HepG2 (cell line): ENCODE measurements around the gene RREB1. TPM values are rescaled to one million over a fixed set of nuclear protein-coding genes. Genes with fewer than 3 reads are reported as not detected.

ENCODE experiments used
- CENPT ChIP-seq: sonication (generic); formaldehyde crosslinking; IDR thresholded peaks from 2 replicates; pipeline ENCODE4 v1.8.0; 2022; ENCODE audit warnings: low read depth, mild to moderate bottlenecking, moderate library complexity, missing genetic modification reagents
- FOXK2 ChIP-seq: fragments of 450-650 bp; IDR thresholded peaks from 2 replicates; pipeline ENCODE4 v1.6.1; 2016
- HIVEP1 ChIP-seq: sonication (generic); formaldehyde crosslinking; IDR thresholded peaks from 2 replicates; pipeline ENCODE4 v1.4.0; 2020; ENCODE audit warnings: mild to moderate bottlenecking, missing genetic modification reagents
- HNRNPK ChIP-seq: fragments of 200-400 bp; formaldehyde crosslinking; IDR thresholded peaks from 2 replicates; pipeline ENCODE4 v1.6.1; 2018; ENCODE audit warnings: low read length, low read depth, moderate library complexity, mild to moderate bottlenecking; ENCODE audit not compliant: poor library complexity, severe bottlenecking
- IKZF4 ChIP-seq: sonication (generic); formaldehyde crosslinking; IDR thresholded peaks from 2 replicates; pipeline ENCODE4 v1.5.1; 2020; ENCODE audit warnings: borderline replicate concordance, mild to moderate bottlenecking, low read depth, missing genetic modification reagents; ENCODE audit errors: not compliant biosample characterization
- KDM2A ChIP-seq: sonication (generic); formaldehyde crosslinking; IDR thresholded peaks from 2 replicates; pipeline ENCODE4 v1.4.0; 2020; ENCODE audit warnings: low read depth, missing genetic modification reagents, borderline replicate concordance
- KLF16 ChIP-seq, 2 experiments: sonication (generic) in 1 of 2; formaldehyde crosslinking in 1 of 2; IDR thresholded peaks; 2 replicates each; pipeline versions ENCODE4 v1.6.1 to v1.8.0; 2016 to 2023; ENCODE audit warnings: missing genetic modification reagents in 2 of 2, missing compliant biosample characterization in 1 of 2
- MLX ChIP-seq: IDR thresholded peaks from 2 replicates; pipeline ENCODE4 v1.6.1; 2016
- SOX13 ChIP-seq, 3 experiments: fragments of 450-650 bp in 1 of 3; sonication (generic) in 1 of 3; formaldehyde crosslinking in 1 of 3; IDR thresholded peaks in 2 of 3; conservative IDR thresholded peaks in 1 of 3; 2 replicates each; pipeline versions ENCODE4 v1.5.0 to v1.6.1; 2016 to 2020; ENCODE audit warnings: antibody characterized with exemption in 1 of 3, mild to moderate bottlenecking in 1 of 3, missing compliant biosample characterization in 1 of 3, missing genetic modification reagents in 1 of 3, moderate library complexity in 1 of 3
- TAF1 ChIP-seq: sonication (generic); formaldehyde crosslinking; IDR thresholded peaks from 2 replicates; pipeline ENCODE4 v1.4.0; 2020; ENCODE audit warnings: missing genetic modification reagents
- TAF15 ChIP-seq: fragments of 200-400 bp; formaldehyde crosslinking; IDR thresholded peaks from one replicate; pipeline ENCODE4 v1.6.1; 2018; ENCODE audit warnings: mild to moderate bottlenecking, low read depth, low read length; ENCODE audit not compliant: poor library complexity, severe bottlenecking
- TRIM24 ChIP-seq: sonication (generic); formaldehyde crosslinking; IDR thresholded peaks from 2 replicates; pipeline ENCODE4 v1.8.0; 2022; ENCODE audit warnings: mild to moderate bottlenecking, missing genetic modification reagents
- YEATS4 ChIP-seq: sonication (generic); formaldehyde crosslinking; IDR thresholded peaks from 2 replicates; pipeline ENCODE4 v1.4.0; 2020; ENCODE audit warnings: missing genetic modification reagents, borderline replicate concordance
- ZNF180 ChIP-seq: sonication (generic); formaldehyde crosslinking; IDR thresholded peaks from 2 replicates; pipeline ENCODE4 v1.4.0; 2020; ENCODE audit warnings: low read depth, missing genetic modification reagents, borderline replicate concordance
- ZNF282 ChIP-seq: fragments of 450-650 bp; IDR thresholded peaks from 2 replicates; pipeline ENCODE4 v1.6.1; 2018; ENCODE audit not compliant: partially characterized antibody
- ZNF33B ChIP-seq: sonication (generic); formaldehyde crosslinking; IDR thresholded peaks from 2 replicates; pipeline ENCODE4 v1.5.1; 2020; ENCODE audit warnings: mild to moderate bottlenecking, missing genetic modification reagents
- ZNF432 ChIP-seq: sonication (generic); formaldehyde crosslinking; IDR thresholded peaks from 2 replicates; pipeline ENCODE4 v1.5.0; 2020; ENCODE audit warnings: missing genetic modification reagents, mild to moderate bottlenecking, borderline replicate concordance
- ZNF577 ChIP-seq: sonication (generic); formaldehyde crosslinking; IDR thresholded peaks from 2 replicates; pipeline ENCODE4 v1.4.0; 2020; ENCODE audit warnings: mild to moderate bottlenecking, low read depth, missing genetic modification reagents, borderline replicate concordance
- ZNF607 ChIP-seq: sonication (generic); formaldehyde crosslinking; IDR thresholded peaks from 2 replicates; pipeline ENCODE4 v1.5.1; 2020; ENCODE audit warnings: missing genetic modification reagents, mild to moderate bottlenecking, borderline replicate concordance
- ZNF691 ChIP-seq: sonication (generic); formaldehyde crosslinking; IDR thresholded peaks from 2 replicates; pipeline ENCODE4 v1.4.0; 2020; ENCODE audit warnings: missing genetic modification reagents, low read depth, mild to moderate bottlenecking, borderline replicate concordance
- ZNF740 ChIP-seq: sonication (generic); formaldehyde crosslinking; IDR thresholded peaks from 2 replicates; pipeline ENCODE4 v1.4.0; 2020; ENCODE audit warnings: missing genetic modification reagents
- polyA plus RNA-seq, 8 experiments: library from polyadenylated mRNA; depleted of rRNA in 3 of 8; stranded (reverse) in 7 of 8; unstranded in 1 of 8; fragments of >200 nt; fragmentation: Illumina TruSeq in 4 of 8; extraction: Trizol in 4 of 8; gene quantifications; 2 replicates each; pipeline versions ENCODE4 v1.2.1 to v1.2.3, GENCODE V29; 2011 to 2016; ENCODE audit warnings: low read depth in 4 of 8, missing spikeins in 1 of 8, mixed read lengths in 1 of 8; ENCODE audit not compliant: insufficient read depth in 1 of 8
- total RNA-seq, 5 experiments: library from RNA; depleted of rRNA; stranded (reverse); fragments of >200 nt; fragmentation: Illumina TruSeq; extraction: Trizol; gene quantifications; 2 replicates each; pipeline ENCODE4 v1.2.3, GENCODE V29; 2016; ENCODE audit warnings: low read depth in 1 of 5
- TF ChIP-seq, protein P1 (sequence below): sonication (generic); formaldehyde crosslinking; IDR thresholded peaks from 2 replicates; pipeline ENCODE4 v1.8.1; 2023; ENCODE audit warnings: missing genetic modification reagents, mild to moderate bottlenecking, borderline replicate concordance
- TF ChIP-seq, protein P2 (sequence below): fragments of 450-650 bp; IDR thresholded peaks from 2 replicates; pipeline ENCODE4 v1.6.1; 2017; ENCODE audit warnings: mild to moderate bottlenecking
- TF ChIP-seq, protein P3 (sequence below): sonication (generic); formaldehyde crosslinking; conservative IDR thresholded peaks from 2 replicates; pipeline ENCODE4 v1.4.0; 2020; ENCODE audit warnings: missing genetic modification reagents

The RREB1 gene
- total and polyA plus RNA-seq, 2 of the 13 experiments (the other 11 are each of a cell fraction or from before 2014, with no cell fraction given) = 6.1 to 23.2 TPM

DNA sequence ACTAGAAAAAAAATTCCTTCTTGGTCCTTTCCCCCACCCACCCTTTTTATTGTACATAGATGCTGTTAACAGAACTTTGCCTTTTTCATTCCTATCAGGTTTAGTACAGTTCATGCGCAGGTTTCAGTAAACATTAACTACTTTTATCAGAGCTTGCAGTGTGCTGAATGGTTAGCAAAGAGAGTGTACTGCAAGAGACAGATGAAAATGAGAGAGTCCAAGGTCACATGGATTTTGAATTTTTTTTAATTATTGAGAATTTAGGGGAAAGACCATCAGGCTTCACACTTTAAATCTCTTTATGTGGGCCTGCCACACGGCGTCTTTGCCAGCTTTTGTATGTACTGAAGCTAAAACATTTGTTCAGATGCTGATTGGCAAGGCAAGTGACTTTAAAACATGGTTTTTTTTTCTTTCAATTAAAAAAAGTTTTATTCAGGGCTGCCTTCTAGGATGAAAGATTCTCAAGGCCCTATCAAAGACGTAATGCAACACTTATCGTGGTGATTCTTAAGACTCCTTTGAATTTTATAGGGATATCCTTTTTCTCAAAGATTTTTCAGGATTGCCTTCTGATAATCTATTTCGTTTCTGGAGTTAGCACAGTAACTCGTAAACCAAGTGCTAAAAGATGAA, 32.2 kb downstream of the RREB1 start (continued):
- TF ChIP-seq HNRNPK (no peak), FOXK2 (no peak), ZNF691 (CRISPR knock-in tag) (no peak), KLF16 (CRISPR knock-in tag; IDR thresholded peaks at IDR 0.05) (peak in 1 of 2 experiments; percentile 21; a peak in 1 of 4 replicates), TRIM24 (CRISPR knock-in tag) (no peak), YEATS4 (CRISPR knock-in tag) (no peak), ZNF577 (CRISPR knock-in tag) (no peak), KDM2A (no peak), CENPT (CRISPR knock-in tag) (no peak), ZNF33B (no peak), ZNF432 (CRISPR knock-in tag) (no peak), ZNF180 (CRISPR knock-in tag) (no peak), TAF1 (CRISPR knock-in tag) (no peak), ZNF740 (CRISPR knock-in tag) (no peak), TAF15 (no peak), ZNF282 (no peak), MLX (CRISPR knock-in tag) (peak; percentile 48; the same call in 1 of the 2 replicates), SOX13 (IDR thresholded peaks at IDR 0.05) (no peak), SOX13 (CRISPR knock-in tag; conservative IDR thresholded peaks at IDR 0.05 in 1 of 2, IDR thresholded peaks at IDR 0.05 in 1 of 2) (peak in 1 of 2 experiments; percentile 83; a peak in 2 of 4 replicates), HIVEP1 (no peak), IKZF4 (no peak), ZNF607 (CRISPR knock-in tag) (no peak)
- TF ChIP-seq, protein P1, sequence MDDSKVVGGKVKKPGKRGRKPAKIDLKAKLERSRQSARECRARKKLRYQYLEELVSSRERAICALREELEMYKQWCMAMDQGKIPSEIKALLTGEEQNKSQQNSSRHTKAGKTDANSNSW (CRISPR knock-in tag) = no peak
- TF ChIP-seq, protein P2, sequence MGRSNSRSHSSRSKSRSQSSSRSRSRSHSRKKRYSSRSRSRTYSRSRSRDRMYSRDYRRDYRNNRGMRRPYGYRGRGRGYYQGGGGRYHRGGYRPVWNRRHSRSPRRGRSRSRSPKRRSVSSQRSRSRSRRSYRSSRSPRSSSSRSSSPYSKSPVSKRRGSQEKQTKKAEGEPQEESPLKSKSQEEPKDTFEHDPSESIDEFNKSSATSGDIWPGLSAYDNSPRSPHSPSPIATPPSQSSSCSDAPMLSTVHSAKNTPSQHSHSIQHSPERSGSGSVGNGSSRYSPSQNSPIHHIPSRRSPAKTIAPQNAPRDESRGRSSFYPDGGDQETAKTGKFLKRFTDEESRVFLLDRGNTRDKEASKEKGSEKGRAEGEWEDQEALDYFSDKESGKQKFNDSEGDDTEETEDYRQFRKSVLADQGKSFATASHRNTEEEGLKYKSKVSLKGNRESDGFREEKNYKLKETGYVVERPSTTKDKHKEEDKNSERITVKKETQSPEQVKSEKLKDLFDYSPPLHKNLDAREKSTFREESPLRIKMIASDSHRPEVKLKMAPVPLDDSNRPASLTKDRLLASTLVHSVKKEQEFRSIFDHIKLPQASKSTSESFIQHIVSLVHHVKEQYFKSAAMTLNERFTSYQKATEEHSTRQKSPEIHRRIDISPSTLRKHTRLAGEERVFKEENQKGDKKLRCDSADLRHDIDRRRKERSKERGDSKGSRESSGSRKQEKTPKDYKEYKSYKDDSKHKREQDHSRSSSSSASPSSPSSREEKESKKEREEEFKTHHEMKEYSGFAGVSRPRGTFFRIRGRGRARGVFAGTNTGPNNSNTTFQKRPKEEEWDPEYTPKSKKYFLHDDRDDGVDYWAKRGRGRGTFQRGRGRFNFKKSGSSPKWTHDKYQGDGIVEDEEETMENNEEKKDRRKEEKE = no peak
- TF ChIP-seq, protein P3, sequence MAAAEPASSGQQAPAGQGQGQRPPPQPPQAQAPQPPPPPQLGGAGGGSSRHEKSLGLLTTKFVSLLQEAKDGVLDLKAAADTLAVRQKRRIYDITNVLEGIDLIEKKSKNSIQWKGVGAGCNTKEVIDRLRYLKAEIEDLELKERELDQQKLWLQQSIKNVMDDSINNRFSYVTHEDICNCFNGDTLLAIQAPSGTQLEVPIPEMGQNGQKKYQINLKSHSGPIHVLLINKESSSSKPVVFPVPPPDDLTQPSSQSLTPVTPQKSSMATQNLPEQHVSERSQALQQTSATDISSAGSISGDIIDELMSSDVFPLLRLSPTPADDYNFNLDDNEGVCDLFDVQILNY (CRISPR knock-in tag) = no peak
